ENCODE data around the gene APOL5. TPM values are rescaled to one million over a fixed set of nuclear protein-coding genes. Genes with fewer than 3 reads are reported as not detected.

Gene APOL5
- total RNA-seq, 4 donors from 2014 or later: 0.29 TPM; not detected in 3

DNA sequence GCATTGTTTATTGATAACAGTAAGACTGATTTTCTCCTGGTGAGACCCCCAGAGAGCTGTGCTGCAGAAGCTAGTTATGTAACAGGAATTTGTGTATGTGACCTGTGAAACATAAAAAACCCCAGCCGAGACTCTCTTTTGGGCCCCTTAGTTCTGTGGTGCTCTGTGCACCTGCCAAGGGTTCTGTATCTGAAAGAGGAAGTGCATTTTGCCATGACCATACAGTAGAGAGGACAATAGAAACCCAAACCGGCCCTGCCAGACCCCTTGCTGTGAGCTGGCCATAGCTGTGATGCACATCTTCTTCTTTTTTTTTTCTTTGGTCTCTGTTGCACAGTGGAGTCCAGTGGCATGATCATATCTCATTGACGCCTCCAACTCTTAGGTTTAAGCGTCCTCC, 31.4 kb upstream of the APOL5 start:
- TF ChIP-seq POLR2A (IDR thresholded peaks at IDR 0.05; ENCODE audit: low read depth) (no peak), POLR2AphosphoS5 (IDR thresholded peaks at IDR 0.05) (no peak), EP300 (IDR thresholded peaks at IDR 0.05) (no peak)
- TF ChIP-seq, protein P1, sequence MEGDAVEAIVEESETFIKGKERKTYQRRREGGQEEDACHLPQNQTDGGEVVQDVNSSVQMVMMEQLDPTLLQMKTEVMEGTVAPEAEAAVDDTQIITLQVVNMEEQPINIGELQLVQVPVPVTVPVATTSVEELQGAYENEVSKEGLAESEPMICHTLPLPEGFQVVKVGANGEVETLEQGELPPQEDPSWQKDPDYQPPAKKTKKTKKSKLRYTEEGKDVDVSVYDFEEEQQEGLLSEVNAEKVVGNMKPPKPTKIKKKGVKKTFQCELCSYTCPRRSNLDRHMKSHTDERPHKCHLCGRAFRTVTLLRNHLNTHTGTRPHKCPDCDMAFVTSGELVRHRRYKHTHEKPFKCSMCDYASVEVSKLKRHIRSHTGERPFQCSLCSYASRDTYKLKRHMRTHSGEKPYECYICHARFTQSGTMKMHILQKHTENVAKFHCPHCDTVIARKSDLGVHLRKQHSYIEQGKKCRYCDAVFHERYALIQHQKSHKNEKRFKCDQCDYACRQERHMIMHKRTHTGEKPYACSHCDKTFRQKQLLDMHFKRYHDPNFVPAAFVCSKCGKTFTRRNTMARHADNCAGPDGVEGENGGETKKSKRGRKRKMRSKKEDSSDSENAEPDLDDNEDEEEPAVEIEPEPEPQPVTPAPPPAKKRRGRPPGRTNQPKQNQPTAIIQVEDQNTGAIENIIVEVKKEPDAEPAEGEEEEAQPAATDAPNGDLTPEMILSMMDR (IDR thresholded peaks at IDR 0.05): no peak
- Histone ChIP-seq H3K4me1 (no peaks in the 10 kb centered on the region), H3K27ac (replicated peaks in 1 of 4) (no peak overlapping the region), H3K4me3 (no peak overlapping the region), H3K27me3 (no peaks in the 10 kb centered on the region), H3K36me3 (no peaks in the 10 kb centered on the region), H3K9me3 (no peaks in the 10 kb centered on the region)
- intact Hi-C loops (cut with DNase I): no loop called here
- DNase-seq (ENCODE audit: extremely low spot score): no peak
- 84% methylated on average over 4 of the region's 4 CpGs for WGBS

DNA sequence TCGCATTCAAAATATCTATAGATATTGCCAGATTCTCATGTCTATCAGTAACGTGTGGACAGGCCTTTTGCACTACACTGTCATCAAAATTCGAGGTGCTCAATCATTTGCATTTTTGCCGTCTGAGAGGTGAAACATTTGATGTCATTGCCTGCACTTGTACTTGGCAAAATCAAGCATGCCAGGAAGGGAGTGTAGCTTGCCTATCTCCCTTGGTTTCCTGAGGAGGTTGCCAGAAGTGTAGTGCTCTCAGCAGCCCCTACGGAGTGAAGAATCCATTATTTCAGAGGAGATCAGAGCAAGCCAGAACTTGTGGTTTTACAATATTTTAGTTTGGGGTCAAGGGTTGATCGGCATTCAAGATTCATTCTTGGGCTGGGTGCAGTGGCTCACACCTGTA, 30.2 kb upstream of the APOL5 start:
- H3K27ac ChIP-seq (replicated peaks in 1 of 4): no peak overlapping the region
- no peak for TF ChIP-seq EP300 (IDR thresholded peaks at IDR 0.05)
- no peak for DNase-seq (ENCODE audit: extremely low spot score)
- H3K4me3 ChIP-seq: no peak overlapping the region
- WGBS: 92% methylated on average over 6 of the region's 6 CpGs
- no peaks in the 10 kb centered on the region for H3K9me3 ChIP-seq
- no peaks in the 10 kb centered on the region for H3K27me3 ChIP-seq
- H3K36me3 ChIP-seq: no peaks in the 10 kb centered on the region
- no peaks in the 10 kb centered on the region for H3K4me1 ChIP-seq
- intact Hi-C loops (cut with DNase I): no loop called here

DNA sequence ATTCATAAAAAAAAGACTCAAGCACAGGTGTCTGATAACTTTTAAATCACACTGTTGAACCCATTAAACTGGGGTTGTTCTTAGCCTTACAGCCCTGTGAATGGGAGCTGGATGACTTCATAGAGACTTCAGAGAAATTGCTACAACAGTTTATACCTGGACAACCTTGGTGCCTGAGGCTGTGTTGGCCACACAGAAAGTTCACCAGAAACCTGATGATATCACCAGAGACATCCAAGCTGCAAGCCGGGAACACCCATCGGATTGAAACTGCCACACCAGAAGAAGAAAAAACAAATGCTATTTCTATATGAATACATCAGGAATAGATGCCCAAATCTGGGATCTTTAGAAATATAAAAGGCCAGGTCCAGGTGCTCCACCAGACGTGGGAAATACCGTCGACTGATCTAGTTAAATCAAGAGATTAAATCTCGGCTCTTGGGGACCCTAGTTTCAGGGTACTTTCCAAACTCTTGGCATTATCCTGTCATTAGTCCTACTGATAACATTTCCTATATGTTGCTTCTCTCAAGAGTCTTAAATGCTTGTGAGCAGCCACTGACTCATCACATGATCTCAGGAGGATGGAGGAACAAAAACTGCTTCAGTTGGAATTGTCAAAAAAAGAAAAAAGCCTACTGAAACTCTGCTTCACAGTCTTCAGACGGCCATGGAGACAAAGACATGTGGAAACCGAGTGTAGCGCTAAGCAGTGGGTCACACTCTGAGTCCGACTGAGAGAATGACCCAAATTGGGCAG, 28.6 kb upstream of the APOL5 start:
- 86% methylated on average over 10 of the region's 10 CpGs for WGBS
- TF ChIP-seq, protein P1 (IDR thresholded peaks at IDR 0.05): no peak
- TF ChIP-seq POLR2AphosphoS5 (IDR thresholded peaks at IDR 0.05) (no peak), EP300 (IDR thresholded peaks at IDR 0.05) (no peak), POLR2A (IDR thresholded peaks at IDR 0.05; ENCODE audit: low read depth) (no peak)
- H3K9me3 ChIP-seq: no peaks in the 10 kb centered on the region
- H3K27me3 ChIP-seq: no peaks in the 10 kb centered on the region
- no peak overlapping the region for H3K4me3 ChIP-seq
- no peaks in the 10 kb centered on the region for H3K4me1 ChIP-seq
- no peak overlapping the region for H3K27ac ChIP-seq (replicated peaks in 1 of 4)
- DNase-seq (ENCODE audit: extremely low spot score): no peak
- no peaks in the 10 kb centered on the region for H3K36me3 ChIP-seq
- intact Hi-C loops (cut with DNase I): no loop called here

DNA sequence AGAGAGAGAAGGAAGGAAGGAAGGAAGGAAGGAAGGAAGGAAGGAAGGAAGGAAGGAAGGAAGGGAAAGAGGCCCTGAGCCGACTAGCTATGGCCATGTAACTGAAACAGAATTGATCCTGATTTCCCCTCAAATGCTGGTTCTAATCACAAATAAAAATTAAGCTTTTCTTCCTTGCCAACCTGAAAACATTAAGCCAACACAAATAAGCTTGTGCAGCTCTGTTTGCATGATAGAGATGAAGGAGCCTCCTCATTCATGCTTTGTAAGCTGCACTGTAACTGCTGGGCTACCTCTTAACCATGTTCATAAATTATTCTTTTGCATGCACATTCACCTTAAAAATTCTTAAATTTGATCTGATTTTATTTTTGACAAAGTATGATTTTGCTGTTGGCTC, 27.7 kb upstream of the APOL5 start:
- Histone ChIP-seq H3K27me3 (no peaks in the 10 kb centered on the region), H3K27ac (replicated peaks in 1 of 4) (no peak overlapping the region), H3K36me3 (no peaks in the 10 kb centered on the region), H3K9me3 (no peaks in the 10 kb centered on the region), H3K4me1 (no peaks in the 10 kb centered on the region), H3K4me3 (no peak overlapping the region)
- TF ChIP-seq POLR2A (IDR thresholded peaks at IDR 0.05; ENCODE audit: low read depth) (no peak), EP300 (IDR thresholded peaks at IDR 0.05) (no peak), POLR2AphosphoS5 (IDR thresholded peaks at IDR 0.05) (no peak)
- TF ChIP-seq, protein P1 (IDR thresholded peaks at IDR 0.05): no peak
- 48% methylated on average over 1 of the region's 1 CpG for whole genome bisulfite sequencing
- intact Hi-C loops (cut with DNase I): no loop called here
- DNase-seq (ENCODE audit: extremely low spot score): no peak

DNA sequence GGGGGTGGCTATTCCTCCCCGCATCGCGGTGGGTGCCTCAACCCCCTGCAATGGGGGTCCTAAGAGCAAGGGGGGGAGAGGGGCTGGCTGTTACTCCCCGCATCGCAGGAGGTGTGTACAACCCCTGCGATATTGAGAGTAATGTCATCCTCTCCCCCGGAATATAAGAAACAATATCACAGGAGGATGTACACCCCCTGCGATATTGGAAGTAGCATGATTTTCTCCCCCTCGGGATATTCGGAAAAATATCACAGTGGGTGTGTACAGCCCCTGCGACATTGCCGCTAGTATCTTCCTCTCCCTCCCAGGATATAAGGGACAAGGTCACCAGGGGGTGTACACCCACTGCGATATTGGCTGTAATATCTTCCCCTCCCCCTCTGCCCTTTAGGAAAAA, 22.5 kb upstream of the APOL5 start:
- no peak for DNase-seq (ENCODE audit: extremely low spot score)
- intact Hi-C loops (cut with DNase I): no loop called here
- no peaks in the 10 kb centered on the region for H3K4me1 ChIP-seq
- H3K36me3 ChIP-seq: no peaks in the 10 kb centered on the region
- no peak overlapping the region for H3K4me3 ChIP-seq
- TF ChIP-seq, protein P1 (IDR thresholded peaks at IDR 0.05): no peak
- no peak for TF ChIP-seq POLR2A (IDR thresholded peaks at IDR 0.05; ENCODE audit: low read depth)
- TF ChIP-seq EP300 (IDR thresholded peaks at IDR 0.05): no peak
- no peak for TF ChIP-seq POLR2AphosphoS5 (IDR thresholded peaks at IDR 0.05)
- H3K9me3 ChIP-seq: no peaks in the 10 kb centered on the region
- 87% methylated on average over 9 of the region's 13 CpGs for WGBS
- H3K27me3 ChIP-seq: peaks cover 0 to 8% (median 0%) of the 10 kb centered on the region in 4 donors
- no peak overlapping the region for H3K27ac ChIP-seq (replicated peaks in 1 of 4)

Data from esophagus muscularis mucosa (tissue), 4 donors.